Neutrophil (primary cell): ENCODE results near the gene PVALB.

Experiments used
- H3K27ac ChIP-seq: fragments of 200-600 bp; sonication (generic); 2 replicates; pipeline ENCODE4 v1.5.1; 2016; ENCODE audit warnings: mild to moderate bottlenecking, moderate library complexity
- H3K27me3 ChIP-seq: fragments of 200-600 bp; sonication (generic); 2 replicates; pipeline ENCODE4 v1.6.0; 2016; ENCODE audit warnings: mild to moderate bottlenecking
- H3K36me3 ChIP-seq: fragments of 200-600 bp; sonication (generic); 2 replicates; pipeline ENCODE4 v1.5.1; 2017
- H3K4me1 ChIP-seq, 2 experiments: fragments of 200-600 bp in 1 of 2; sonication (generic) in 1 of 2; 1 replicate in 1 of 2; 2 replicates in 1 of 2; pipeline versions ENCODE4 v1.5.1 to v1.6.1; 2013 to 2016; ENCODE audit warnings: low read depth in 1 of 2, low read length in 1 of 2, mild to moderate bottlenecking in 1 of 2, moderate library complexity in 1 of 2; ENCODE audit not compliant: control insufficient read depth in 1 of 2, insufficient read depth in 1 of 2
- H3K4me3 ChIP-seq, 2 experiments: fragments of 200-600 bp in 1 of 2; sonication (generic) in 1 of 2; 1 replicate in 1 of 2; 2 replicates in 1 of 2; pipeline ENCODE4 v1.5.1; 2013 to 2016; ENCODE audit warnings: low read depth in 1 of 2, low read length in 1 of 2, mild to moderate bottlenecking in 1 of 2, moderate library complexity in 1 of 2
- H3K9me3 ChIP-seq: fragments of 200-600 bp; sonication (generic); 2 replicates; pipeline ENCODE4 v1.5.1; 2016
- TF ChIP-seq, protein P1 (sequence below): fragments of 200-600 bp; sonication (generic); IDR thresholded peaks from 2 replicates; pipeline ENCODE4 v1.5.1; 2016; ENCODE audit warnings: antibody characterized with exemption

Gene PVALB

DNA sequence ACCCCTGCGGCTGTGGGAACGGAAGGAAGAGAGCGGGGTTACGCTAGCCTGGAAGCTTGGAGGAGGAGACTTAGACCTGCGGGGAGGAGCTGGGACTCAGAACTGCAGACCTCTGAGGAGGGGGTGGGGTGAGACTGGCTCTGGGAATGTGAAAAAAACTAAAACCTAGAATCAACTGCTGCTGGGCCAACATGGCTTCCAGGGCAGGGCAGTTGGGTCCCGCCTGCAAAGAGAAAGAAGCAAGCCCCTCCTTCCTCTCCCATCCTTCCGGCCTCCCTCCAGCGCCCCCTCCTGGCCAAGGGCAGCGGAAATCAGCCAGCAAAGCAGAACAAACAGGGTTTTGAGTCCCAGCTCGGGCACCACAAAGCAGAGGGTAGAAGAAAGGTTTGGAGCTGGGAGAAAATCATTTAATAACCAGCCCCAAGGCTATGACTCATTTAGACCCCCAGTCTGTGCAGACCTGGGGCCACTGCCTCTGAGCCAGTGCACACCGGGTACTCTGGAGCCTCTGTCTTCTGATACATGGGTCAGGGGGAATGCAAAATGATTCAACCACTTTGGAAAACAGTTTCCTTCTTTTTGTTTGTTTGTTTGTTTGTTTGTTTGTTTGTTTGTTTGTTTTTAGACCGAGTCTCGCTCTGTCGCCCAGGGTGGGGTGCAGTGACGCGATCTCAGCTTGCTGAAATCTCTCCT lies 36.7 kb upstream of the PVALB start:
- no peaks in the 10 kb centered on the region for H3K36me3 ChIP-seq
- TF ChIP-seq, protein P1, sequence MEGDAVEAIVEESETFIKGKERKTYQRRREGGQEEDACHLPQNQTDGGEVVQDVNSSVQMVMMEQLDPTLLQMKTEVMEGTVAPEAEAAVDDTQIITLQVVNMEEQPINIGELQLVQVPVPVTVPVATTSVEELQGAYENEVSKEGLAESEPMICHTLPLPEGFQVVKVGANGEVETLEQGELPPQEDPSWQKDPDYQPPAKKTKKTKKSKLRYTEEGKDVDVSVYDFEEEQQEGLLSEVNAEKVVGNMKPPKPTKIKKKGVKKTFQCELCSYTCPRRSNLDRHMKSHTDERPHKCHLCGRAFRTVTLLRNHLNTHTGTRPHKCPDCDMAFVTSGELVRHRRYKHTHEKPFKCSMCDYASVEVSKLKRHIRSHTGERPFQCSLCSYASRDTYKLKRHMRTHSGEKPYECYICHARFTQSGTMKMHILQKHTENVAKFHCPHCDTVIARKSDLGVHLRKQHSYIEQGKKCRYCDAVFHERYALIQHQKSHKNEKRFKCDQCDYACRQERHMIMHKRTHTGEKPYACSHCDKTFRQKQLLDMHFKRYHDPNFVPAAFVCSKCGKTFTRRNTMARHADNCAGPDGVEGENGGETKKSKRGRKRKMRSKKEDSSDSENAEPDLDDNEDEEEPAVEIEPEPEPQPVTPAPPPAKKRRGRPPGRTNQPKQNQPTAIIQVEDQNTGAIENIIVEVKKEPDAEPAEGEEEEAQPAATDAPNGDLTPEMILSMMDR, result peak; percentile 92
- H3K27ac ChIP-seq, result peak overlapping the region; percentile 72
- no peaks in the 10 kb centered on the region for H3K9me3 ChIP-seq
- H3K4me3 ChIP-seq, result peak overlapping the region; percentile 49 to 54
- peaks cover 43 to 44% of the 10 kb centered on the region in 2 experiments for H3K4me1 ChIP-seq
- H3K27me3 ChIP-seq, result peaks cover 17% of the 10 kb centered on the region

DNA sequence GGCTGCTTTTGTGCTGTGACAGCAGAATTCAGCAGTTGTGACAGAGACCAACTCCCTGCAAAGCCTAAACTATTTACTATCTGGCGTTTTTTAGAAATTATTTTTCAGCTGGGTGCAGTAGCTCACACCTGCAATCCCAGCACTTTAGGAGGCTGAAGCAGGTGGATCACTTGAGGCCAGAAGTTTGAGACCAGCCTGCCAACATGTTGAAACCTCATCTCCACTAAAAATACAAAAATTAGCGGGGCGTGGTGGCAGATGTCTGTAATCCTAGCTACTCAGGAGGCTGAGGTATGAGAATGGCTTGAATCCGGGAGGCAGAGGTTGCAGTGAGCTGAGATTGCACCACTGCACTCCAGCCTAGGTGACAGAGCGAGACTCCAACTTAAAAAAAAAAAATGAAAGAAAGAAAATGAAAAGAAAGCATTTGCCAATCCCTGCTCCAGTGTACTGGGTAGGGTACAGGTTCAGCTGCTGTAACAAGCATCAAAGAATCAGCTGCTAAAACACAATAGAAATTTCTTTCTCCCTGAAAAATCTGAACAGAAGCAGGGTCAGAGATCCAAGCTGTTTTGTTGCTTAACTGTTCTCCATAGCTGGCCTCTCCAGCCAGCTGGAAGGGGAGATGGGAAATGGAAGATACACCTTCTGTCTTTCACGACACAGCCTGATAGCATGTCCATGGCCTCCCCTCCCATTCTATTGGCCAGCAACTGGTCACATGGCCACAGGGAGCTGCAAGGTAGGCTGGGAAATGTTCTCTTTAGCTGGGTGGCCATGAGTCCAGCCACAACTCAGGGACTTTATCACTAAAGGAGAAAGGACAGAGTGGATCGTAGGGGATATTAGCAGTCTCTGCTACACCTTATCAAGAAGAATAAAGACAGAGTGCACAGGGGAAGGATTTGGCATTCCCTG lies 35.5 kb upstream of the PVALB start:
- Histone ChIP-seq H3K27ac (peak overlapping the region; percentile 72), H3K9me3 (no peaks in the 10 kb centered on the region), H3K27me3 (peaks cover 24% of the 10 kb centered on the region), H3K4me3 (no peak overlapping the region), H3K4me1 (peaks cover 30 to 32% of the 10 kb centered on the region in 2 experiments), H3K36me3 (no peaks in the 10 kb centered on the region)
- TF ChIP-seq, protein P1, result no peak

DNA sequence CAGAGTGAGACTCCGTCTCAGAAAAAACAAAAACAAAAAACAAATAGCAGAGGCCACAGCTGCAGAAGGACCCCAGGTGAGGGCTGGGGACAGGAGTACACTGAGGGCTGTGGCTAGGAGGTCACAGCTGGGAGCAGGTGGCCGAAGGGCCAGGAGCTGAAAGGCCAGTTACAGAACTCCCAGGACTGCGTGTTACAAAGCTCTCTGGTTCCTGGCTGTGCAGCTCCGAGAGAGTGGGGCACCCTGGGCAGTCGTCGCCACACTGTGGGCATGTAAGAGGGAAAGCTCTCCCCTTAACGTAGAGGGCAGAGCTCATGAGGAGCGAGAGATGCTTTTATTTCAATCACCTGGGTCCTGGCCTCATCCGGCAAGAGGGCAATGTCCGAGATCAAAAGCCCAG lies 33.8 kb upstream of the PVALB start:
- no peaks in the 10 kb centered on the region for H3K9me3 ChIP-seq
- no peaks in the 10 kb centered on the region for H3K36me3 ChIP-seq
- H3K4me1 ChIP-seq, result peaks cover 14 to 16% of the 10 kb centered on the region in 2 experiments
- peaks cover 28% of the 10 kb centered on the region for H3K27me3 ChIP-seq
- H3K27ac ChIP-seq, result no peak overlapping the region
- H3K4me3 ChIP-seq, result no peak overlapping the region
- TF ChIP-seq, protein P1, result no peak

DNA sequence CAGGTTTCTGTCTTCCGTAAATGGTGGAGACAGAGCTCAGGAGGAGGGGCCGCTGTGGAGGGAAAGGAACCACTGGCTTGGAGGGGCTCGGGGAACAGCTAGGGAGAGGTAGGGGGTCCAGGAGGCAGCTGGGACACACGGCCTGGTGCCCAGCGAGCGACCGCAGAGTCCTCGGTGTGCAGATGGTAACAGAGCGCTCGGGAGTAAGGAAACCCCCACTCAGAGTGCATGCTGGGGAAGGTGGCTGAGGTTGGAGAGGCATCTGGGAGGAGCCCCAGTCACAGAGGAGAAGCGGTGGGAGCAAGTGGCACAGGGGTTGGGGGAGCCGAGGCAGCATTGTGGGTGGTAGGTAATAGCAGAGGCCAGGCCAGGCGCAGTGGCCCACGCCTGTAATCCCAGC lies 33.2 kb upstream of the PVALB start:
- Histone ChIP-seq H3K36me3 (no peaks in the 10 kb centered on the region), H3K27ac (no peak overlapping the region), H3K27me3 (peaks cover 30% of the 10 kb centered on the region), H3K4me1 (peaks cover 12 to 15% of the 10 kb centered on the region in 2 experiments), H3K4me3 (no peak overlapping the region), H3K9me3 (no peaks in the 10 kb centered on the region)
- TF ChIP-seq, protein P1, result no peak

DNA sequence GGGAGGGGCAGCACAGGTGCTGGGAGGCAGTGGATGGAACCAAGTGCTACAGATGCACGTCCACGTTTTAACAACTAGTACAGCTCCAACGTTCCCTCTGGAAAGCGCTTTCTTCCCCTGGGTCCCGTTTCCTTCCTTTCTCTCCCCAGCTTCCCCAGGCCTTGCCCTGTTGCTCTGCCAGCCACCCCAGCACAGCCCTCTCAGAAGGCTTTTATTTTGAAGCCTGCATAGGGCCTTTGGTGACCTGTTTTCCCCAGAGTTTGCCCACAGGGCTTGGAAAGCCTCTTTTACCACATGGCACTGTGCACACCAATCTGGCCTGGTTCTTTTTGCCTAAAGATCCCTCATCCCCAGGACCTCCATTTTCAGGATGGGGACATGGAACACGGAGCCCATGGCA lies 30.1 kb upstream of the PVALB start:
- no peak overlapping the region for H3K4me3 ChIP-seq
- H3K36me3 ChIP-seq, result no peaks in the 10 kb centered on the region
- peaks cover 57% of the 10 kb centered on the region for H3K27me3 ChIP-seq
- TF ChIP-seq, protein P1, result no peak
- H3K9me3 ChIP-seq, result no peaks in the 10 kb centered on the region
- H3K27ac ChIP-seq, result no peak overlapping the region
- H3K4me1 ChIP-seq, result no peaks in the 10 kb centered on the region
